ENCODE data around the gene ATPAF2. TPM values are rescaled to one million over a fixed set of nuclear protein-coding genes. Genes with fewer than 3 reads are reported as not detected.

Gene ATPAF2
- total RNA-seq, 2 donors from 2014 or later, result 23.5 to 44.5 TPM

DNA sequence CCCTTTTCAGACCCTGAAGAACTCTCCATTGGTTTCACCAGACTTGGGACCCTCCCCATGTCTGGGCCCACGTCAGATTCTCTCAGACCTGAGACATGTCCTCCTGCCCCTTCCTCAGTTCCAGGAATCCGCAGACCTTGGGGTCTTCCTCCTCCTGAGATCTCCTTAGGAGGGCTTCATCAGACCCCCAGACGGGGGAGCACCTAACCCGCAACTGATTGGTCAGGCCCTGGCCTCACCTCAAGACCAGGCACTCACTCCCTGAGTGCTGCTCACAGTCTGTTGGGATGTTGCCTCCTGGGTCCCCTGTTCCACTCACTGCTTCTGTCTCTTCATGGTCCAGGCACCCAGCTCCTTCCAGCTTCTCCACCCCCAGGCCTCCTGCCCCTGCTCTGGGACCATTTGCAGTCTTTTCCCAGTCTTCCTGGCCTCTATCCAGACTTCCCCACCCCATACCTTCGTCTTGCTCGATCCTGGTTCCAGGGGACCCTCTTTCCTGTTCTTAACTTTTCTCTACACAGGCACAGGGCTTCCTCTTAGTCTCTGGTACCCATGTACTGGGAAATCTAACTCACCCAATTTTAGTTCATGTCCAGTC is 1.4 kb upstream of the ATPAF2 start:
- Histone ChIP-seq H3K9ac (ENCODE audit: low read depth in 2 of 2, low read length in 2 of 2) (peak overlapping the region; percentile 79 to 84), H3K4me1 (peaks cover 10% of the 10 kb centered on the region), H3K27ac (no peak overlapping the region), H3K36me3 (no peaks in the 10 kb centered on the region), H3K9me3 (no peaks in the 10 kb centered on the region), H3K27me3 (no peaks in the 10 kb centered on the region), H3K4me3 (peak overlapping the region; percentile 84)
- DNase-seq, result no peak
- TF ChIP-seq, protein P1, sequence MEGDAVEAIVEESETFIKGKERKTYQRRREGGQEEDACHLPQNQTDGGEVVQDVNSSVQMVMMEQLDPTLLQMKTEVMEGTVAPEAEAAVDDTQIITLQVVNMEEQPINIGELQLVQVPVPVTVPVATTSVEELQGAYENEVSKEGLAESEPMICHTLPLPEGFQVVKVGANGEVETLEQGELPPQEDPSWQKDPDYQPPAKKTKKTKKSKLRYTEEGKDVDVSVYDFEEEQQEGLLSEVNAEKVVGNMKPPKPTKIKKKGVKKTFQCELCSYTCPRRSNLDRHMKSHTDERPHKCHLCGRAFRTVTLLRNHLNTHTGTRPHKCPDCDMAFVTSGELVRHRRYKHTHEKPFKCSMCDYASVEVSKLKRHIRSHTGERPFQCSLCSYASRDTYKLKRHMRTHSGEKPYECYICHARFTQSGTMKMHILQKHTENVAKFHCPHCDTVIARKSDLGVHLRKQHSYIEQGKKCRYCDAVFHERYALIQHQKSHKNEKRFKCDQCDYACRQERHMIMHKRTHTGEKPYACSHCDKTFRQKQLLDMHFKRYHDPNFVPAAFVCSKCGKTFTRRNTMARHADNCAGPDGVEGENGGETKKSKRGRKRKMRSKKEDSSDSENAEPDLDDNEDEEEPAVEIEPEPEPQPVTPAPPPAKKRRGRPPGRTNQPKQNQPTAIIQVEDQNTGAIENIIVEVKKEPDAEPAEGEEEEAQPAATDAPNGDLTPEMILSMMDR (IDR thresholded peaks at IDR 0.05), result no peak
- intact Hi-C loops (cut with DNase I), result no loop called here

DNA sequence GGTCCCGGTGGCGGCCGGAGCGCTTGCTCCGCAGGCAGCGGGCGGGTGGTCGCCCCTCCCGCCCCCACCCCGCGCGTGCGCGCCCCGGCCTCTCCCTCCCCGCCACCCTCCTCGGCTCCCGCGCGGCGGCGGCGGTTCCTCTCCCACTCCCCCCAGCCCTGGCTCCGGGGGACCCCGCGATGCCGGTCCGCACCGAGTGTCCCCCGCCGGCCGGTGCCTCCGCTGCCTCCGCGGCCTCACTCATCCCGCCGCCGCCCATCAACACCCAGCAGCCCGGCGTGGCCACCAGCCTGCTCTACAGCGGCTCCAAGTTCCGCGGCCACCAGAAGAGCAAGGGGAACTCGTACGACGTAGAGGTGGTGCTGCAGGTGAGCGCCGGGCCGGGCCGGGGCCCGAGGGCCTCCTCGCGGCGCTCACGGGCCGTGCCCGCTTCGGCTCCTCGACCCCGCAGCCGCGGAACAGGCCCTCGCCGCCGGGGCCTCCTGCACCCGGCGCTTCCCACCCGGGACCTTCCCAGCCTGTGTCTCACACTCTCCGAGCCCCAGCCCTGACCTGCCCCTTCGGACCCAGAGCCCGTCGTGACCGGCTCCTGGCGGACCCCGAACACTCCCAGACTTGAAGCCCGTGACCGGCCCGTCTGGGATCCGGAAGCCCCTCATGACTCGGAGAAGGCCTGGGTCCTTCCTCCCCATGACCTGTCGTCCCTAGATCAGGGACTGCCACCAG is 730 bp upstream of the ATPAF2 start:
- Histone ChIP-seq H3K27me3 (no peaks in the 10 kb centered on the region), H3K36me3 (no peaks in the 10 kb centered on the region), H3K9ac (ENCODE audit: low read depth in 2 of 2, low read length in 2 of 2) (peak overlapping the region; percentile 79 to 84), H3K27ac (peak overlapping the region; percentile 60), H3K4me3 (peak overlapping the region; percentile 84), H3K9me3 (no peaks in the 10 kb centered on the region), H3K4me1 (peaks cover 10% of the 10 kb centered on the region)
- intact Hi-C loops (cut with DNase I), result no loop called here
- TF ChIP-seq, protein P1 (IDR thresholded peaks at IDR 0.05), result no peak
- peak; percentile 25 for DNase-seq

DNA sequence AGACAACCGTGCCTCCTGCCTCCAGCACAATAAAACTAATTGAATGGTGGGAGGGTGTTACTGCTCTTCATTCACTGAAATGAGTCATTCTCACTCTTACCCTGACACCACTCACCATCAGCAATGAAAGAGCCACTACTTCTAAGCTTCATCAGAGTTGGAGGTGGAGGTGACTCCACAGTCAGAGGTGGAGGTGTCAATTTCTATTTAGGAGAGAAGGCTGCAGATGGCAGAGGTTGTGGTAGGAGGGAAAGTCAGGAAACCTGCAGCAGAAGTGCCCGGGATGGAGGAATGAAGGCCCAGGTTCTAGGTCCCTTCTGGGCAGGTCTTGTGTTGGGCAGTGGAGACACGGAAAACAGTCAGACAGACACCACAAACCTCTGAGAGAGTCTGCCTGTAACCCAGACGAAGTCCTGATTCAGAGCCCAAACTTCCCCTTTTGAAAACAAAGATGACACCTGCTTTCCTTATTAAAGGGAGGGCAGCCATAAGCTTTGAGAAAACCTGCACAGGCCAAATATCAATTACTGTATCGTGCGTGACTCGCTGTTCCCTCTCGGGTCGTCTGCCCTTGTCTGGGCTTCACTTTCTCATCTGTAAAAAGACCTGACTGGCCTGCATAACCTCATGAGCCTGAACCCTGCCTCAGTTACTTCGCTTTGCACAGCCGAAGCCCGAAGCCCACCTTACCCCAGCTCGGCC is 668 bp downstream of the ATPAF2 start:
- TF ChIP-seq, protein P1 (IDR thresholded peaks at IDR 0.05), result no peak
- Histone ChIP-seq H3K27ac (peak overlapping the region; percentile 56), H3K27me3 (no peaks in the 10 kb centered on the region), H3K4me3 (peak overlapping the region; percentile 84), H3K9ac (ENCODE audit: low read depth in 2 of 2, low read length in 2 of 2) (peak overlapping the region; percentile 79 to 84), H3K9me3 (no peaks in the 10 kb centered on the region), H3K4me1 (peaks cover 10% of the 10 kb centered on the region), H3K36me3 (no peaks in the 10 kb centered on the region)
- intact Hi-C loops (cut with DNase I), result no loop called here
- DNase-seq, result no peak

DNA sequence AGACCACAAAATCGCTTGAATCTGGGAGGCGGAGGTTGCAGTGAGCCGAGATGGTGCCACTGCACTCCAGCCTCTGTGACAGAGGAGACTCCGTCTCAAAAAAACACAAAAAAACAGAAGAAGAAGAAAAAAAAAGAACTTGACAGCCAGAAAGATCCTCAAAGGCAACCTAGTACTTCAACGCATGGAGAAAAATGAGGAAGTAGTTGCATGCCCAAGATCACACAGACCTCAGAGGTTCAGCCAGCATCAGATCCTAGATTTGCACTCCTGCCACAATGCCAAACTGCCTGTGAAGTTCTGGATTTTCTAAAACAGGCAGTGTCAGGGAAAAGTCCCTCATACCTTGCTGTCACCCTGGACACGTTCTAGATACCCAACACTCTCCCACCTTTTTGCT is 1.5 kb downstream of the ATPAF2 start:
- H3K9me3 ChIP-seq, result no peaks in the 10 kb centered on the region
- H3K4me1 ChIP-seq, result peaks cover 10% of the 10 kb centered on the region
- no peak overlapping the region for H3K4me3 ChIP-seq
- DNase-seq, result no peak
- H3K9ac ChIP-seq (ENCODE audit: low read depth in 2 of 2, low read length in 2 of 2), result peak overlapping the region in 1 of 2 donors; percentile 84
- TF ChIP-seq, protein P1 (IDR thresholded peaks at IDR 0.05), result no peak
- no peaks in the 10 kb centered on the region for H3K36me3 ChIP-seq
- intact Hi-C loops (cut with DNase I), result no loop called here
- H3K27me3 ChIP-seq, result no peaks in the 10 kb centered on the region
- H3K27ac ChIP-seq, result no peak overlapping the region

DNA sequence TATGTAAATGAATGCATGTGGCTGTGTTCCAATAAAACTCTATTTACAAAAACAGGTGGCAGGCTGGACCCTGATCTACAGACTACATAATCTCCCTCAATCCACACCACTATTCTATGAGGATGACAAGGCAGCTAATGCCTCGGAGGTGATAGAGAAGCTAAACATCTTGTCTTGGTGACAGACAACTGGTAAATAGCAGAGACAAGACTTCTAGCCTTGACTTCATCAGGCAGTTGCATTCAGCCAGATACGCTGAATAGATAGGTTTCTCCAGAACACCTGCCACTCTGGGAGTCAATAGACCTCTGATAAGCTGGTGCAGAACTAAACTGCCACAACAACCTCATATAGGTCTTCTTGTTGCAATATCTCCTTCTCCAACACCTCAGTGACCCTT is 3.3 kb downstream of the ATPAF2 start:
- Histone ChIP-seq H3K27ac (no peak overlapping the region), H3K4me3 (no peak overlapping the region), H3K9me3 (no peaks in the 10 kb centered on the region), H3K27me3 (no peaks in the 10 kb centered on the region), H3K4me1 (peaks cover 10% of the 10 kb centered on the region), H3K36me3 (no peaks in the 10 kb centered on the region), H3K9ac (ENCODE audit: low read depth in 2 of 2, low read length in 2 of 2) (no peak overlapping the region)
- no peak for DNase-seq
- intact Hi-C loops (cut with DNase I), result no loop called here
- TF ChIP-seq, protein P1 (IDR thresholded peaks at IDR 0.05), result no peak
